NCI-H774 (cell line): ENCODE measurements around the gene IER3.
A peak's percentile ranks its signal among the peaks of the same experiment; 100 is the strongest.

Source experiments
- DNase-seq: peaks from one replicate; lab custom pipeline; 2025; lab: John Stamatoyannopoulos, UW

IER3 gene

GRCh38 chr6:30747902-30748769 lies 3.8 kb upstream of the IER3 start:
- no peak for DNase-seq

- DNase-seq, result no peak
Measured at GRCh38 chr6:30747300-30747687, 2.9 kb upstream of the IER3 start.

- DNase-seq, result no peak
Measured at GRCh38 chr6:30743099-30744053, 971 bp downstream of the IER3 start.

GRCh38 chr6:30742316-30743098 lies 1.8 kb downstream of the IER3 start, which contains the start of gene FLOT1:
FLOT1 (minus strand) TSS chr6:30742687; CDS start chr6:30742189, 498 bp downstream.
- peak; percentile 92 for DNase-seq

- DNase-seq, result no peak
Measured at GRCh38 chr6:30741789-30742315, 2.5 kb downstream of the IER3 start.

GRCh38 chr6:30741063-30741779 lies 3.1 kb downstream of the IER3 start:
- no peak for DNase-seq

GRCh38 chr6:30740540-30740870 lies 3.8 kb downstream of the IER3 start:
- no peak for DNase-seq

GRCh38 chr6:30738532-30738931 lies 5.8 kb downstream of the IER3 start:
- no peak for DNase-seq

- no peak for DNase-seq
Measured at GRCh38 chr6:30735668-30736314, 8.6 kb downstream of the IER3 start.

- DNase-seq, result no peak
Measured at GRCh38 chr6:30732237-30732943, 12.0 kb downstream of the IER3 start.

- peak; percentile 78 for DNase-seq
Measured at GRCh38 chr6:30730601-30731435, 13.5 kb downstream of the IER3 start.

- no peak for DNase-seq
Measured at GRCh38 chr6:30727920-30728553, 16.3 kb downstream of the IER3 start.

GRCh38 chr6:30726506-30727413 lies 17.6 kb downstream of the IER3 start:
- no peak for DNase-seq

GRCh38 chr6:30725713-30726505 lies 18.4 kb downstream of the IER3 start:
- DNase-seq, result no peak

- no peak for DNase-seq
Measured at GRCh38 chr6:30724906-30725667, 19.3 kb downstream of the IER3 start.
